ENCODE measurements around the gene EDEM2.
A peak's percentile ranks its signal among the peaks of the same experiment; 100 is the strongest.
"Not testable (repeated sequence)": the region's sequence is repeated elsewhere in the genome, so short reads cannot be mapped to it uniquely, and the experiment has no call there.

Gene EDEM2

DNA sequence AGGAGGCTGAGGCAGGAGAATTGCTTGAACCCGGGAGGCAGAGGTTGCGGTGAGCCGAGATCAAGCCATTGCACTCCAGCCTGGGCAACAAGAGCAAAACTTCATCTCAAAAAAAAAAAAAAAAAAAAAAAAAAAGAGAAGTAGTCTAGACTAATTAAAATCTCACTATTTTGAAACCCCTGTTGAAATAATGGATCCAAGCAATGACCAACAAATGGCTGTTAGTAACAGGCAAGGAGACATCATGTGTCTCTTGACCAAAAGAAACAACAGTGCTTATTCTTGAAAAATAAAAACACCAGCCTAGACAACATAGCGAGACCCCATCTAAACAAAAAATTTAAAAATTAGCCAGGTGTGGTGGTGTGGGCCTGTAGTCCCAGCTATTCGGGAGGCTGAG is 34.9 kb downstream of the EDEM2 start:
- H3K27me3 ChIP-seq (ENCODE audit: control insufficient read depth in 2 of 2, insufficient read depth in 2 of 2, low read length in 2 of 2); H3K4me1 ChIP-seq (ENCODE audit: control insufficient read depth in 2 of 2, insufficient read depth in 2 of 2, low read length in 2 of 2); H3K4me3 ChIP-seq (ENCODE audit: low read length in 2 of 2); H3K9me3 ChIP-seq (ENCODE audit: control insufficient read depth in 2 of 2, low read length in 2 of 2); H3K9ac ChIP-seq (ENCODE audit: low read depth in 1 of 2, low read length in 2 of 2); H3K27ac ChIP-seq (ENCODE audit: low read depth in 2 of 2, low read length in 2 of 2): not testable (repeated sequence)
- peaks cover 14 to 22% of the 10 kb centered on the region in 2 donors for H3K36me3 ChIP-seq (ENCODE audit: control insufficient read depth in 2 of 2, insufficient read depth in 2 of 2, low read length in 2 of 2)

DNA sequence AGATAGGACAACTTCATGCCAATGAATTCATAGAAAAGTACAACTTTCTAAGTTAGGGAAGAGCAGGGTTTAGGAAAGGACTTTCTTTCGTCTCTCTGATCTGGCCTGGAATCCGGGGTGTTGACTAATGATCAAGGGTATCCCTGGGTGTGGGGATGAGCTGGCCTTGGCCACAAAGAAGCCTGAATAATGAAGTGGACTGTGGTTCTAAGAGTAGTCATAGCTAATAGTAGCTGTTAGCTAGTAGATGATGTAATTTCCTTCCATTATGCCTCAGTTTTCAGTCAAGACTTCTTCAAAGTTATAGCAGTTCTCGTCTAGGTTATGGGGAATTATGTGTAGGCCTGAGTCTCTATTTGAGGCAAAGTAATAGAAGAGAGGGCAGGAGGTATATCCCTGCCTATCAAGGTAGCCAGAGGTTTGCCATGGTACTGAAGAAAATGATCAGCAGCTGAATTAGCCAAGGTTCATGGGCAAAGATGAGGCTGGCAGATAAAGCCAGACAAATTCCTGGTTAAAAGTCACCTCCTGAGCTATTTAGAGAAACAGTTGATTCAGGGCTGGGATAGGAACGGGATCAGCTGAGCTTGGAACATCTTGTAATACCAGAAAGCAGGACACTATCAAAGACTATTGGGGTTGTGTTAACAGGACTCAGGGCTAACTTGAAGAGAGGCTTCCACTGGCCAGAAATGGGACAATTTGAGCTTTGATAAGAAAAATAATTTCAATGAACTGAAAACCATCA is 35.8 kb downstream of the EDEM2 start:
- H3K27ac ChIP-seq (ENCODE audit: low read depth in 2 of 2, low read length in 2 of 2): no peak overlapping the region
- no peak overlapping the region for H3K9ac ChIP-seq (ENCODE audit: low read depth in 1 of 2, low read length in 2 of 2)
- no peaks in the 10 kb centered on the region for H3K4me1 ChIP-seq (ENCODE audit: control insufficient read depth in 2 of 2, insufficient read depth in 2 of 2, low read length in 2 of 2)

DNA sequence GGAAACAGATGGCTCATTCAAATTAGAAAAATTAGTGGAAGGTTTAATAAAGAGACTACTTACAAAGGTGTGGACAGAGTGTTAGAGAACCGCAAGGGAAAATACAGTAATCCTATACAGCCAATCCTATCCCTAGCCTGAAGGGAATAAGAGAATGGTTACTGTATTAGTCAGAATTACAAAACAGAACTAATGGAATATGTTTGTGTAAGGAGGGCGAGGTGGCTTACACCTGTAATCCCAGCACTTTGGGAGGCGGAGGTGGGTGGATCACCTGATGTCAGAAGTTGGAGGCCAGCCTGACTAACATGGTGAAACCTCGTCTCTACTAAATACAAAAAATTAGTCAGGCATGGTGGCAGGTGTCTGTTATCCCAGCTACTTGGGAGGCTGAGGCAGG is 38.2 kb downstream of the EDEM2 start:
- H3K4me1 ChIP-seq (ENCODE audit: control insufficient read depth in 2 of 2, insufficient read depth in 2 of 2, low read length in 2 of 2): no peaks in the 10 kb centered on the region
- no peak overlapping the region for H3K27ac ChIP-seq (ENCODE audit: low read depth in 2 of 2, low read length in 2 of 2)
- no peaks in the 10 kb centered on the region for H3K9me3 ChIP-seq (ENCODE audit: control insufficient read depth in 2 of 2, low read length in 2 of 2)
- H3K9ac ChIP-seq (ENCODE audit: low read depth in 1 of 2, low read length in 2 of 2): no peak overlapping the region
- peaks cover 2 to 5% of the 10 kb centered on the region in 2 donors for H3K36me3 ChIP-seq (ENCODE audit: control insufficient read depth in 2 of 2, insufficient read depth in 2 of 2, low read length in 2 of 2)
- H3K27me3 ChIP-seq (ENCODE audit: control insufficient read depth in 2 of 2, insufficient read depth in 2 of 2, low read length in 2 of 2): no peaks in the 10 kb centered on the region
- no peak overlapping the region for H3K4me3 ChIP-seq (ENCODE audit: low read length in 2 of 2)

More for the DNA sequence above, 35.8 kb downstream of the EDEM2 start:
- H3K36me3 ChIP-seq (ENCODE audit: control insufficient read depth in 2 of 2, insufficient read depth in 2 of 2, low read length in 2 of 2): peaks cover 13 to 20% of the 10 kb centered on the region in 2 donors
- no peaks in the 10 kb centered on the region for H3K9me3 ChIP-seq (ENCODE audit: control insufficient read depth in 2 of 2, low read length in 2 of 2)
- H3K4me3 ChIP-seq (ENCODE audit: low read length in 2 of 2): no peak overlapping the region
- H3K27me3 ChIP-seq (ENCODE audit: control insufficient read depth in 2 of 2, insufficient read depth in 2 of 2, low read length in 2 of 2): no peaks in the 10 kb centered on the region

DNA sequence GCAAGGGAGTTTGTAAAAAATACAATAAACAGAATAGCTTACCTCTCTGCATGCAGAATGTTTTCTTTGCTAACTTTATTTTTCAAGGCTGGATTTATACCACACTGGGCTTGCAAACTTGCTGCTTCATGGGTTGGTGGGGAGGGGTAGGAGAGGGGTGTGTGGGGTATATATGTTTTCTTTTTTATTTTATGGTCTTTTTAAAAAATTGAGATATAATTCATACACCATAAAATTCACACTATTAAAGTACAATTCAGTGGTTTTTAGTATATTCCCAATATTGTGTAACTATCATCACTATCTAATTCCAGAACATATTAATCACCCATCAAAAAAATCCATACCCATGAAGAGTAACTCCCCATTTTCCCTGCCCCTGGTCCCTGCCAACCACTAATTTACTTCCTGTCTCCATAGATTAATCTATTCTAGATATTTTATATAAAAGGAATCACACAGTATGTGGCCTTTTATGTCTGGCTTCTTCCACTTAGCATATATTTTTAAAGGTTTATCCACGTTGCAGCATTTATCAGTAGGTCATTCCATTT is 40.2 kb downstream of the EDEM2 start:
- Histone ChIP-seq H3K27me3 (ENCODE audit: control insufficient read depth in 2 of 2, insufficient read depth in 2 of 2, low read length in 2 of 2) (no peaks in the 10 kb centered on the region), H3K4me1 (ENCODE audit: control insufficient read depth in 2 of 2, insufficient read depth in 2 of 2, low read length in 2 of 2) (no peaks in the 10 kb centered on the region), H3K9me3 (ENCODE audit: control insufficient read depth in 2 of 2, low read length in 2 of 2) (no peaks in the 10 kb centered on the region), H3K27ac (ENCODE audit: low read depth in 2 of 2, low read length in 2 of 2) (no peak overlapping the region), H3K4me3 (ENCODE audit: low read length in 2 of 2) (no peak overlapping the region), H3K9ac (ENCODE audit: low read depth in 1 of 2, low read length in 2 of 2) (no peak overlapping the region), H3K36me3 (ENCODE audit: control insufficient read depth in 2 of 2, insufficient read depth in 2 of 2, low read length in 2 of 2) (peaks cover 2 to 3% of the 10 kb centered on the region in 2 donors)

- no peaks in the 10 kb centered on the region for H3K9me3 ChIP-seq (ENCODE audit: control insufficient read depth in 2 of 2, low read length in 2 of 2)
- no peak overlapping the region for H3K9ac ChIP-seq (ENCODE audit: low read depth in 1 of 2, low read length in 2 of 2)
- no peak overlapping the region for H3K4me3 ChIP-seq (ENCODE audit: low read length in 2 of 2)
- no peaks in the 10 kb centered on the region for H3K4me1 ChIP-seq (ENCODE audit: control insufficient read depth in 2 of 2, insufficient read depth in 2 of 2, low read length in 2 of 2)
- H3K36me3 ChIP-seq (ENCODE audit: control insufficient read depth in 2 of 2, insufficient read depth in 2 of 2, low read length in 2 of 2): peaks cover 0 to 2% of the 10 kb centered on the region in 2 donors
- H3K27ac ChIP-seq (ENCODE audit: low read depth in 2 of 2, low read length in 2 of 2): no peak overlapping the region
- no peaks in the 10 kb centered on the region for H3K27me3 ChIP-seq (ENCODE audit: control insufficient read depth in 2 of 2, insufficient read depth in 2 of 2, low read length in 2 of 2)
Measured at GRCh38 chr20:35104685-35105295, 42.3 kb downstream of the EDEM2 start.

GRCh38 chr20:35101620-35102019 is 45.5 kb downstream of the EDEM2 start:
- H3K4me1 ChIP-seq (ENCODE audit: control insufficient read depth in 2 of 2, insufficient read depth in 2 of 2, low read length in 2 of 2): peaks cover 0 to under 1% of the 10 kb centered on the region in 2 donors
- no peak overlapping the region for H3K4me3 ChIP-seq (ENCODE audit: low read length in 2 of 2)

GRCh38 chr20:35093267-35093884 is 53.8 kb downstream of the EDEM2 start:
- Histone ChIP-seq H3K9ac (ENCODE audit: low read depth in 1 of 2, low read length in 2 of 2) (peak overlapping the region; percentile 60 to 91), H3K27me3 (ENCODE audit: control insufficient read depth in 2 of 2, insufficient read depth in 2 of 2, low read length in 2 of 2) (no peaks in the 10 kb centered on the region), H3K27ac (ENCODE audit: low read depth in 2 of 2, low read length in 2 of 2) (peak overlapping the region; percentile 87 to 89), H3K4me1 (ENCODE audit: control insufficient read depth in 2 of 2, insufficient read depth in 2 of 2, low read length in 2 of 2) (peaks cover 15 to 17% of the 10 kb centered on the region in 2 donors), H3K4me3 (ENCODE audit: low read length in 2 of 2) (peak overlapping the region; percentile 83 to 92), H3K9me3 (ENCODE audit: control insufficient read depth in 2 of 2, low read length in 2 of 2) (no peaks in the 10 kb centered on the region), H3K36me3 (ENCODE audit: control insufficient read depth in 2 of 2, insufficient read depth in 2 of 2, low read length in 2 of 2) (peaks cover 0 to 2% of the 10 kb centered on the region in 2 donors)

More at GRCh38 chr20:35101620-35102019, 45.5 kb downstream of the EDEM2 start:
- no peaks in the 10 kb centered on the region for H3K27me3 ChIP-seq (ENCODE audit: control insufficient read depth in 2 of 2, insufficient read depth in 2 of 2, low read length in 2 of 2)
- no peaks in the 10 kb centered on the region for H3K36me3 ChIP-seq (ENCODE audit: control insufficient read depth in 2 of 2, insufficient read depth in 2 of 2, low read length in 2 of 2)
- H3K27ac ChIP-seq (ENCODE audit: low read depth in 2 of 2, low read length in 2 of 2): no peak overlapping the region
- no peaks in the 10 kb centered on the region for H3K9me3 ChIP-seq (ENCODE audit: control insufficient read depth in 2 of 2, low read length in 2 of 2)
- no peak overlapping the region for H3K9ac ChIP-seq (ENCODE audit: low read depth in 1 of 2, low read length in 2 of 2)

DNA sequence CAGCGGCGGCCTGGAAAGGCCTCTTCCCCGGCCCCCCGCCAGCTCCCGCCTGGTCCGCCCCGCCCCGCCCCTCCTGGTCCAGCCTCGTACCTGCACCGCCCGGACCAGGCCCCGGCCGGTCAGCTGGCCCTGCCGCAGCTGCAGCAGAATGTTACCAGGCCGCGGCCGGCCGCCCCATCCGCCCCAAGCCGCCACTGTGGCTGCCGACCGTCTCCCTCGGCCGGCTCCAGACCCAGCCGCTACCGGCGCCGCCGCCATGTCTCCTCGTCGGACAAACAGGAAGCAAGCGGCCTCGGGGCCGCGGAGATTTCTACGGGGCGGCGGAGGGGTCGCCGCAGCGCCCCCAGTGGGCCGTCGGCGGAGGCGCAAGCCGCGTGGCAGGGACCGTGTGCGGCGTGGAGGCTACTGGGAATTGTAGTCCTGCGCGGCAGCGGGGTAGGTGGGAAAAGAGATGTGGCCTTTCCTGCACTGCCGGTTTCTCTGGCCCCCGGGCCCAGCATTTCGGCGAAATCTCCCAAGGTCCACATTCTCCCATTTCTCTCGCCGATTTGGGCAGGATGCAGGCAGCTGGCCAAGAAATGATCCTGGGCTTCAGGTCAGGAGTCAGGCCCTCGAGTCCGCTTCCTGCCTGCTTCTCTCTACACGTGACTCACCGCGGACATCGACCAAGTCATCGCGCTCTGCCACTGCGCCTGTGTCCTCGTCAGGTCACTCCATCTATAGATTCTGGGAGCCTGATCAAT is 54.4 kb downstream of the EDEM2 start, which contains the start of gene TRPC4AP:
Gene TRPC4AP, minus strand, starts transcription at position 284 of the 743 bp plus-strand sequence. Its CDS starts 26 bp downstream, at position 258.
- Histone ChIP-seq H3K27me3 (ENCODE audit: control insufficient read depth in 2 of 2, insufficient read depth in 2 of 2, low read length in 2 of 2) (no peaks in the 10 kb centered on the region), H3K4me3 (ENCODE audit: low read length in 2 of 2) (peak within 1 kb of the TSS; percentile 83 to 92), H3K9me3 (ENCODE audit: control insufficient read depth in 2 of 2, low read length in 2 of 2) (no peaks in the 10 kb centered on the region), H3K9ac (ENCODE audit: low read depth in 1 of 2, low read length in 2 of 2) (peak within 1 kb of the TSS; percentile 87 to 91), H3K4me1 (ENCODE audit: control insufficient read depth in 2 of 2, insufficient read depth in 2 of 2, low read length in 2 of 2) (peaks cover 15 to 17% of the 10 kb centered on the region in 2 donors), H3K36me3 (ENCODE audit: control insufficient read depth in 2 of 2, insufficient read depth in 2 of 2, low read length in 2 of 2) (peaks cover 0 to 2% of the 10 kb centered on the region in 2 donors), H3K27ac (ENCODE audit: low read depth in 2 of 2, low read length in 2 of 2) (peak within 1 kb of the TSS; percentile 87 to 89)

GRCh38 chr20:35091816-35092523 is 55.2 kb downstream of the EDEM2 start:
- peak overlapping the region; percentile 87 to 89 for H3K27ac ChIP-seq (ENCODE audit: low read depth in 2 of 2, low read length in 2 of 2)
- peaks cover 15 to 17% of the 10 kb centered on the region in 2 donors for H3K4me1 ChIP-seq (ENCODE audit: control insufficient read depth in 2 of 2, insufficient read depth in 2 of 2, low read length in 2 of 2)
- H3K36me3 ChIP-seq (ENCODE audit: control insufficient read depth in 2 of 2, insufficient read depth in 2 of 2, low read length in 2 of 2): peaks cover 0 to 2% of the 10 kb centered on the region in 2 donors
- peak overlapping the region; percentile 83 to 92 for H3K4me3 ChIP-seq (ENCODE audit: low read length in 2 of 2)
- no peaks in the 10 kb centered on the region for H3K27me3 ChIP-seq (ENCODE audit: control insufficient read depth in 2 of 2, insufficient read depth in 2 of 2, low read length in 2 of 2)
- no peaks in the 10 kb centered on the region for H3K9me3 ChIP-seq (ENCODE audit: control insufficient read depth in 2 of 2, low read length in 2 of 2)
- peak overlapping the region; percentile 87 to 91 for H3K9ac ChIP-seq (ENCODE audit: low read depth in 1 of 2, low read length in 2 of 2)
